Measurements from ENCODE around the gene MBNL1.

MBNL1 gene

DNA sequence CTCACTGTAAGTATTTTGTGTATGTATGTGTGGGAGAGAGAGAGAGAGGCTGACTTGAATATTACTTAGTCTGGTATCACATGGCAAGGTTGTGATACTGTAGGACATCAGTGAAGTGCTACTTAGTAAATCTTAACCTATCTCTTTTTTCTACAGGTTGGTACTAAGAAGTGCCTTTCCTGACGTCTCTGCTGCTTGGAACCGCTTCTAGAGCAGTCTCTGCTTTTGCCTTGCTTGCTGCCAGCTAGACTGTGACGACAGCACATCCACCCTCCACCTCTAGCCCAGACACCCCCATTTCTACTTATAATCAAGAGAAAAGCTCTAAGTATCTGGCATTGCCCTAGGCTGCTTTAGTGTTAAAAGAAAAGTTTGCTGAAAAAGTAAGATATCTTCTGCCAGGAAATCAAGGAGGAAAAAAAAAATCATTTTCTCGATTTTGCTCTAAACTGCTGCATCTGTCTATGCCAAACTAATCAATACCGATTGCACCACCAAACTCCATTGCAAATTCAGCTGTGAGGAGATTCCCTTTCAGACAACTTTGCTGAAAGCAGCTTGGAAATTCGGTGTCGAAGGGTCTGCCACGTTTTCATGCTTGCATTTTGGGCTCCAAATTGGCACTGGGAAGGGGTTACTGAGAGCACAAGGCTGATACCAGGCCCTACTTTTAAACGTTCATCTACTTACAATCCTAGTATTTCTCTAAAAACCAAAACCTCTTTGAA, 30.7 kb downstream of the MBNL1 start:
- DNase-seq = no peak

DNA sequence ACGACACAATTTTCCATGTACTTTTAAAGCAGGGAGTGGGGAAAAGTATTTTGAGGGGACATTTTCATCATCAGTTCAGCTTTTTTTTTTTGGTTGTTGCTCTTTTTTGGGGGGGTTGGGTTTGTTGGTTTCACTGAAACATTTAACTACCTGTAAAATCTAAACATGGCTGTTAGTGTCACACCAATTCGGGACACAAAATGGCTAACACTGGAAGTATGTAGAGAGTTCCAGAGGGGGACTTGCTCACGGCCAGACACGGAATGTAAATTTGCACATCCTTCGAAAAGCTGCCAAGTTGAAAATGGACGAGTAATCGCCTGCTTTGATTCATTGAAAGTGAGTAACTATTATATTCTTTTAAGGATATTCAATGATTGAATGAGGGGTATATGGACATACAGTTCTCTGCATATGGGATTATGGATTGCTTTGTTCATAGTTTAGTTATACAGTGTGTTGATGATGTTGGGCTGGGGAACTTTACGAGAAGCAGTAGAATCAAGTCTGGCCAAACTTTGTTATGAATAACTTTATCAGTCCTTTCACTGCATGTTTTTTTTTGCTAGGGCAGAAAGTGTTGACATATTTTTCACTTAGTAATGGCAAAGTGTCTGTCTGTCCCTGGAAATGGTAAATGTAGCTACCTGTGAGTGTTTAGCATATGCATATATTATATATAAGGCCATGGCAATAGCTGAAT, 31.5 kb downstream of the MBNL1 start:
- no peak for DNase-seq

DNA sequence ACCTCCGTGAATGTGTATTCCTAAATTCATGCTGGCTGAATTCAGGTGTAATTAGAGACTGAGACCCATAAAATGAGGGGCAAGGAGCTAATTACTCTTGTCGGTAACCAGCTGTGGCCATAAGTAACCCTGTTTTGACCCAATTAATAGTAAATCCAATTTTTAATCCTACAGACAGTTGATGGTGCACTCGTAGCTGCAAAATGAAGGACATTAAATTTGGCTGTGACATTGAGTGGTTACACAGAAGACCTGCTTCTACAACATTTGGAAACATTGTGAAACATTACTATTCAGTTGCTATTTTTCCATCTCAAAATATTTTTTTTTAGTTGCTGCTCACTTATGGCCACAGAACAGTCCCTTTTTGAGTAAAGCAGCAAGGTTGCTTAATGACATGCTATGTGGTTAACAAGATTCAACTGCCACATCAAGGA, 33.0 kb downstream of the MBNL1 start:
- peak; percentile 37 for DNase-seq

DNA sequence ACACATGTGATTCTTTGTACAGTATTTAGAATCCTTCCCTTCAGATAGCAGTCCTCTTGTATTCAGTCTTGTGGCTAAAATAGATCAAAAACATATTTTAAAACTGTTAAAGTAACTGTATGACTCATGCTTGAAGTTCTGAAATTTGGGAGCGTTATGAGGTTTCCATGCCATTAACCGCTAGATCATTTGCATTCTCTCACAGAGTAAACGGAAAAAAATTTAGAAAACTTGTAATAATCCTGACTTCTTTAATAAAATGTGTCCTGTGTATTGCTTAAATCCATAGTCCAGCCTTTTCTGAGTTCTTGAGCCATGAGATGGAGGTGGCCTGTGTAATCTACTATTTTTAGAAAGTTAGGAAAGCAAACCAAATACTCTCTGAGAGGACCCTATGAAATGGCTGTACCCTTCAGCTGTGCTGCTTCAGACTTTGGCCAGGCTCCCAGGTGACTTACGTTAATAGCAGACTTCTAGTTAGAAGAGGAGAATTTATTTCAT, 33.8 kb downstream of the MBNL1 start:
- peak; percentile 76 for DNase-seq

DNA sequence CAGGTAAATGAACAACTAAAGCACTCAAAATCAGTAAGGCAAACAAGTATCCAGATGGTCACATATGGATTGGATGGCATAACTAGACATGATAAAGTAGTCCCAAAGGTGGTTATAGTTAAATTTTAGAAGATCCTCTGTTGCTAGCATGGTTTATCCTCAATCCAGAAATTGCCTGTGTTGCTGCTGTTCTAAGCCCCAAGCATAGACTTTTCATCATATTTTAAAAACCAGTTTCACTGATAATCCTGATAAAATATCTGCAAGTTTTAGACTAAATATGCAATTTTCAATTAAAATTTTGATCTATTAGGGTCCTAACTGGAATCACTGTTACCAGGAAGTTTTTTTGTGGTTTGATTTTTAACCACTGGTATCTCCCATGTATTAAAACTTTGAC, 35.4 kb downstream of the MBNL1 start:
- no peak for DNase-seq

DNA sequence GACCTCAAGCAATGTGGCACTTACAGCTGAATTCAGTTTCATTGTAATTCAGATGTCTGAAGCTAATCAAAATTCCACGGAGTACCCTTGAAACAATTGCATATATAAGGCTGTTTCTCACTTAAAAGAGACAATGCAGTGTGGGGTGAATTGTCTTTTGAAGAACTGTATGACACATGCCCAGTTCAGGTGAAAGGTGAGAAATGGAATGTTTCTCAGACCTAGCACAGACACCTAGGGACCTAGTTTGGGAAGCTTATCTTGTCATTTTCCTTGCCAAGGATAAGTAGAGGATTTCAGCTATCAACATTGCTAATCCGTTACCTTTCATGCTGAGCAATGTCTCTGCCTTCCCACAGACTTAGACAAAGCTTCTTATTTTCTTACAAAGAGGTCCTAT, 36.3 kb downstream of the MBNL1 start:
- no peak for DNase-seq

DNA sequence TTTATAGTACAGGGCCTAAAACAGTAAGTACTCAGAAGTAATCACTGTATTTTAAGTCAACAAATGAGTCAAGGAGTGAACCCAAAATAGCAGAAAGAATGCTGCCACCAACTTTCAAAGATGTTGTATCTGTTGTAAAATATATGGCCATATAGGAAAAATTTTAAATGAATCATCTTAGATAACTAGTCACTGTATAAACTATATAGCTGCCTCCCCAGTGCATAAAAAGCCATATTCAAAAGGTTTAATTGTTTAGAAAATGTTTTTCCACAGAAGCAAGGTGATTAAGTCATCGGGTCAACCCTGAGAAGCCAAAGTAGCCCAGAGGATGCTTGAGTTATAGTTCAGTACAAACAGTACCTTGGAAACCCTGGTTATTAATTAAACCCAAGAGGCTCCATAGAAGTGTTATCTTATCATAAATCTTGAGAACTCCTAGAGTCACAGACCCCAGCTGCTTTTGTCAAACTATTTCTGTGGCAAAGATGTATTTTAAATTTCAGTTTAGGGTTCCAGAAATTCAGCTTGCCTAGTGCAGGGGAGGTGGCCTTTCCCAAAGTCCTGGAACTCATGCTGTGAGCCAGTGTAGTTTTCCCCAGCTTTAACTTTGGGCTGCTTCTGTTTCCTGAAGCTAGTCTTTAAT, 39.2 kb downstream of the MBNL1 start:
- DNase-seq = no peak

DNA sequence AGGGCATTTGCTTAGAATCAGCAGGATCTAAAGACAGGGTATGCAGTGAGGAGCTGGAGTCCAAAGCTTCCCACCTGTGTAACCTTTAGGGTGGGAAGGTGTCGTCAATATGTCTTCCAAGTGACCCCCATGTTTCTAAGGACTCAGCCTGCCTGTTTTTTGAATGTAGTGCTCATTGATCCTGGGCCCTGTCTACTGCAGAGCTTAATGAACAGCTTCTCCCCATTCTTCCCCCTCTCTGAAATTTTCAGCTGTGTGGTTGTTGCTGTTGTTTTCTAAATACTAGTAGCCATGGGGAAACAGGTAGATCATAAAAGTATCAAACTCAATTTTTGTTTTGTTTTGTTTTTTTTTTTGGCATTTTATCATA, 39.7 kb downstream of the MBNL1 start:
- DNase-seq = no peak

DNA sequence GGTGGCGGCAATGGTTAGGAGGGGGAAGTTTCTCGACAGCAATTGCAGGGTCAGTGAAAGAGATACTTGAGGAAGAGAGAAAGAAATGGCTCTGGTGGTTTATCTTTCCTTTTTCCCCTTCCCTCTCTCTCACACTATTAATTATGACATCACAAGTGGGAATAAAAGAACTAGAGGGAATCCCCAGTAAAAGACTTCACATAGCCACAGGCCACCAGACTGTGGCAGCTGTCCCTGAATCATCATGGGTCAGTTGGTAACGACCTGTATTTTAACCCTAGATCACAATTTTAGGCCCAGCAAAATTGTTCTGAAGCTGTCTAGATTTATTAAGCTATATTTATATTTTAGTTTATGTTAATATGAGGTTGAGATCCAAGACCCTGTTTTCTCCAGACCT, 40.3 kb downstream of the MBNL1 start:
- peak; percentile 57 for DNase-seq

DNA sequence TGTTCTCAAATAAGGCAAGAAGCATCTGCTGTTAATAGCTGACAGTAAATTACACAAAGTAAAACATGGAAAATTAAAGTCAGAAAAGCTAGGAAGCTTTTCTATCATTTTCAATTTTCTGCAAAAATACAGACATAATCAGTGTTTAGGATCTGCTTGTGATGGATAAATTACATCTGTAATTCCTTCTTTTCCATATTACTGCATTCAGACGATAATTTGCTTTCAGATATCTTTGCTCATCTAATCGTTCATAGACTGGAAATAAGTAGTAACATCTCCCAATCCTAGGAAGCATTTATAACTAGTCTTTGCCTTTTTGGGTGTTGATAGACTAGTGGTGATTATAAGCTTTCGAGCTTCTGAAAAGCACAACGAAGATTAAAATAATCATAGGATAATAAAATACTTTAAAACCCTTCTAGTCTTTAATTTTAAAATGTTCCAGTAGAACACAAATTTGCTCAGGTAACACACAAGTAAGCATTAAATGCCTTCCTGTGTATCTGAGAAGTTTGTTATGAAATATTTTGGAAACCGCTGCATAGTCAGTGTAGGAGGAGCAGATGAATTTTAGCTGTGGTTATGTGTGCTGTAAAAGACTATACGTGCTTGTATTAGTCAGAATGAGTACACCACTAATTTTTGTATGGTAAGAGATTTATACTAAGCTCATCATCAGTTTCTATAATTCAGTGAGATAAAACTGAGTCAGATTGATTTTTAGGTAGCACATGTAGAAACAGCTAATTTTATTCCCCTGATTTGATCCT, 41.0 kb downstream of the MBNL1 start:
- DNase-seq = peak; percentile 57

DNA sequence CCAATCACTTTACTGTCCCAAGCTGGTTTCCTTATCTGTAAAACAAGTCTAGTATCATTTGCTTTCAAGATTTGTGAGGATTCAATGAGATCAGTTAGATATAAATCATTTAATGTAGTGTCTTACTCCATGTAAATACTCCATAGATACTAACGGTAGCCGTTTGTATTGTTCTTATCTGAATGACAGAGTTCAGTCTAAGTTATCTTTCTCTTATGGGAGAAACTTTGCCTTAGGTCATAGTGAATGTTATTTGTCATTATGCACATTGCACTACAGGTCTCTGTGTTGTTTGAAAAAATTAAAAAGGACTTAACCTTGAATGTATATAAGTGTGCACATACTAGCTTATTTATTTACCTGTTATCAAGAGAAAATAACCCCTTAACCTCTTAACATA, 44.7 kb downstream of the MBNL1 start:
- DNase-seq = no peak

DNA sequence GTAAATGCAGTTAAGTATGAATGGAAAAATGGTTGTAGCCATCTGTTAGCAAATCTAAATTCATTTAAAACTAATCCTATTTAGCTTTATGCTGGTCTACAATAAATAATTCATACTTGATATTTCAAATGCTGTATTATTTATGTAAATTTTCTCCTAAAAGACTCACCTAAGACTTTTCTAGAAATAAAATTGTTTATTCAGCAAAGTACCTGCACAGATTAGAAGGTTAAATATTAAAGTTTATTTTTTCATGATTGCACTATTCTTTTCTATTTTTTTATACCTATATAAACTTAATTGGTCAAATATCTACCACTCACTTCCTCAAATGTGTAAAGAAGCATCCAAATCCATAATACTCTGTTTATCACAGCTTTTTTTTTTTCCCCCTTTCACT, 45.2 kb downstream of the MBNL1 start:
- no peak for DNase-seq

DNA sequence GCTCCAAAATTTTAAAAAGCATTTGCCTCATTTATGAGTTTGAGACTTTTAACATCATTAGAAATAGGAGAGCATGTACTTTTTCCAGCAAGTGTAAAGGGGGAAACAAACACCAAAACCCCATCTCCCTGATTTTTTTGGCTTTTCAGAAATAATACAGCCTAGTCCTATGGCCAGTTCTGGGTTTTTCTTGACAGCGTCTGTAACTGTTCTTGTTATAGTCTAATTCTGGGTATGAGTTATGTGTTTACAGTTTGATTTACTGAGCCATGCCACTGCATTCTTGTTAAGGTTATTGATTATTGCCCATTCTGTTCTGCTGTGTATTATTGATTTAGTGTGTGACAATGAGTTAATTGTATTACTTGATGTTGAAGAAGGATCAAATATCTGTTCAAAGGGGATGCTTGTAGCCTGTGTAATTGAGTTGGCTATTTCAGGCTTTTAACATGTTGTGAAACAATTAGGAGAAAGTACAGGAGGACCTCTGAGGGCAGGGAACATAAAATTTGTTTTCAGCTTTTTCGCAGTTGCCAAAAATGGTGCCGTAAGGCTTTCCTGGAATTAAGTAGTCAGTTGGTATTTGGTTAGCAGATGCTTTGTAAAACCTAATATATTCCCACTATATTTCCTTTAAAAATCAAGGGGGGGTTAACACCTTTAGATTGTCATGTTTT, 46.1 kb downstream of the MBNL1 start:
- DNase-seq = no peak

DNA sequence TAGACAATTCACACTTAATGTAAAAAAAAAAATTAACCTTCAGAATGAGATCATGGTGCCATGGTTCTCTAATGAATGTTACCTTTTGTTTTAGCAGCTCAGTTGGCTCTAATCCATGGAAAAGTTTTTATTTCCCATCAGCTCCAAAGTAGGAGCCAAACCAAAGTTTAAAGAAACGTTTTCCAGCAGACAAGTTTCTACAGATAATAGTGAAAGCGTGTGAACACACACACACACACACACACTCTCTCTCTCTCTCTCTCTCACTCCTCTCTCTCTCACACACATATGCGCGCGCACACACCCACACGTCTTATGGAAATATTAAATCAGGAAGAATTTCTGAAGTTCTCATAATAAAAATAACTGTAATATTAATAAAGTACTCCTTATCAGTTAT, 46.9 kb downstream of the MBNL1 start:
- no peak for DNase-seq

DNA sequence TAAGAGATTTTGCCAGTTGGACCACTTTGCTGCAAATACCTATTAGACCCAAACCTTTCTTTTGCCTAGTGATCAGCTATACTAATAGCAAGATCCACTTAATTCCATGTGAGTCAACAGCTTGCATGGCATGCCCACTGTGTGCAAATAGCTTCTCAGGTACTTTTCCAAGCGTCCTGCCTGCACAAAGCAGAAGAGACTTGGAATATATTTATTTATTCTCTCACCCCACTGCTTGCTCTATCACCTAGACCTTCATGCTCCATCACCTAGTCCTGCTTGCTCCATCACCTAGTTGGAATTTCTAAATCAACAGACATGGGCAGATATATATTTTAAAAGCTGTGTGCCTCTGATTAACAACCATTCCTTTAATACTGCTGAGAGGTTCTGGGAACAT, 47.6 kb downstream of the MBNL1 start:
- DNase-seq = no peak

DNA sequence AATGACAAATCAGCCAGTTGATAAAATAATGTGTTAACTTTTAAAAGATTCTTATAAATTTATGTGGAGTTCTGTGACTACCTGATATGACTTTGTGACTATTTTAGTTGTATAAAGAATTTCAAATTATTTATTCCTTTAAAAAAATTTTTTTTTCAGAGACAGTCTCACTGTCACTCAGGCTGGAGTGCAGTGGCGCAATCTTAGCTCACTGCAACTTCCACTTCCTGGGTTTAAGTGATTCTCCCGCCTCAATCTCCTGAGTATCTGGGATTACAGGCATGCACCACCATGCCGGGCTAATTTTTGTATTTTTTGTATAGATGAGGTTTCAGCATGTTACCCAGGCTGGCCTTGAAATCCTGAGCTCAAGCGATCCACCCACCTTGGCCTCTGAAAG, 48.5 kb downstream of the MBNL1 start:
- DNase-seq = peak; percentile 39

DNA sequence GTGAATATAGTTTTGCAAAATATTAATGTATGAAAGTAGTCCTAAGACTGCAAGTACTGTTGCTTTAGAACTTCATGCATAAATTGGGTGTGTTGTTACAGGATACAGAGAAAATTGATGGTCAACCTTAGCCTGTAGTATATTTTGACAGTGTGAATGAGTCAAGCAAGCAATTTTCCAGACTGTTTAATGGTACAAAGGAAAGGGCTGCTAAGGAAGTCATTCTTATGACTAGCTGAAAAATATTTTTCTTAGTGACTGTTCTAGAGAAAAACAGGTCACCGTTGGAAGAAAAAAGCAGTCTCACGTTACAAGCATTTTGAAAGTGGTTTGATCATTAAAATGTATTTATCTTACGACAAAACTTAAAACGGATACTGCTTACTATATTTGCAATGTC, 49.2 kb downstream of the MBNL1 start:
- DNase-seq = no peak

DNA sequence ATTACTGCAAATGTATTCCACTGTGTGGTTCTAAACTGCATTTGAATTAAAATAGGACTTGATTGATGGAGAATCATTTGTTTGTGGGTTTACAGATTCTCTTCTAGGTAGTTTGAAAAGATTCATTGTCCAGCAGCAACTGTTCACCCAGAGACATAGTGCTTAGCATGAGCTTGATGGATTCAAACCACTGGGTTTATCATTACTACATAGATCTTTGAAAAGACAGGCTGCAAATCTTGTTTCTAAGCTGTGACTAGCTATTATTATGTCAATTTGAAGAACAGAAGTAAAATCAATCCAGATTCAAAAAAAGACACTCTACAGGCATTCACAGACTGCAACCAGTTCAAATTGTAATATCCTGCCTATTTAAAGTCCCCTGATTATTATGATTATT, 49.8 kb downstream of the MBNL1 start:
- DNase-seq = no peak

DNA sequence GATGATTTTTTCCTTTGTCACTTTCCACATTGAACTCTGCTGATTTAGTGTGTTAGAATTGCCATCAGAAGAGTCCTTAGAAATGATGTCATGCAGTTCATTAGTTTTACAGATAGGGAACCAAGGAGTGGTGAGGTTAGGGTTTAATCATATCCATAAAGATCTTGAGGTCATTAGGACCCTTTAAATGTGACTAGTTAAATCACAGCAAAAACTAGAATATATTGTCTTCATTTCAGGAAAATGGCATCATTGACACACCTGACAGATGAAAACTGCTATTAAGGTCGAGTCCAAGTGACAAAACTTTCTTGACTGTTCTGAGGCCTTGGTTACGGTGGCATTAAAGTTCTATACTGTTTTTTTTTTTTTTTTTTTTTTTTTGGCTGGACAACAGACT, 50.5 kb downstream of the MBNL1 start:
- peak; percentile 19 for DNase-seq

DNA sequence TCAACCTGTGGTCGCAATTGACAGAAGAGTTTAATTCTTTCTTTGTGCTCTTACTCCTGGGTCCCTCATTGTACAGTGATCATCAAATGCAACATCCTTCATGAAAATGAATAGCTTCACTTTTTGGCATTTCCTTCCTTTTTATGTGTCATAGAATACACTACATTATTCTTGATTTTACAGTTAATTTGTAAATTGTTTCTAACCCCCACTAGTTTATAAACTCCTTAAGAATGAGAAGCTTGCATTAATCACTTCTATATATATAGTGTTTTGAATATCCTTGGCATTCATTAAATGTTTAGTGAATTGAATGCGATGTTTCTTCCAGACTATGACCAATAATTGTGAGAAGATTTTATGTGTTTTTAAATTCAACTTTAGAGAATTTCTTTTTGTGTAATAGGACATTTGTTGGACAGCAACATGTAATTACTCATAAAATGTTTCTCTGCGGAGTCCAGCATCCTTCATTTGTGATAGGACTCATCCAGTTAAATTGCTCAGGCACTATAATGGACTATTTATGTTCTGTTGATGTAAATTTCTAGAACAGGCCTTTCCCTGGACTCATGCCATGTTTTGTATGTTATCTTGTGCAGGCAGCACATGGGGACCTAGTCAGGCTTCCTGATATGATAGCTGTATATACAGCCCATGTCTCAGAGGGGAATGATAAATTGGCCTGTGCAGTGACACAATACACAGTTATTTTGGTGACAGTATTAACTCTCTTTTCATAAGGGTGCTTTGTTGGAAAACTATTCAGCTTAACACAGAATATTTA, 51.3 kb downstream of the MBNL1 start:
- DNase-seq = no peak

DNA sequence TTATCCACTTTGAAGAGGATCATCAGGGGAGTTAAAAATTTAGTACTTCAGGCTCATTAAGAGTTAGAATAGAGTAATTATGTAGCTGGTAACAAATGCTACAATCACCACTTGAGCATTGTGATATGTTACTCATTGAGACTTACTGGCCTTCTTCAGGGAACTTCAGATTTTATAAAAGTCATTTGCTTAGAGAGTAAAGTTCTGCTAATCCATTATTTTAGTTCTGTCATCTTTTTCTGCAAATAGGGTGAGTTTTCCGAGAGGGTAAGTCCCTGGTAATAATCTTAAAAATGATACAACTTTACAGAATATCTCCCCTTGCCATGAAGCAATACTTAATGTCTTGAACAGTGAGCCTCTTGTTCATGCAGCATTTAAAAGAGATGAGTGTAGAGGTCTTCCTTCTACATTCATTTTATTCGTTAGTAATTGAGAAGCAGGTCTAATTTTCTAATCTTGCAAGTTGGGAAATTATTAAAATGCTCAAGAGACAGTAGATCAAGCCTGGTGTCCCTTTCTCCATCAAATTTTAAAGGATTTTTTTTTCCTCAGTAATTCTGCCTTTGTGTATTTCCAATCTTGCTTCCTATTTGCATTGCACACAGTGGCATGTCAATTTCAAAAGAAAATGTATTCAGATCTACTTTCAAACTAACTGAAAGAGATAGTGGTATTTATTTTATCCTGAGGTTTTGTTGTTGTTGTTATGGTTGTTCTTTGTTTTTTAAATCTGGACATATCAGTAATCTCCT, 52.6 kb downstream of the MBNL1 start:
- DNase-seq = no peak

All from inflammatory macrophage treated with lipopolysaccharide for 4 hours (primary cell).